Measurements from ENCODE around the gene FNDC11. TPM values are rescaled to one million over a fixed set of nuclear protein-coding genes. Genes with fewer than 3 reads are reported as not detected.
A peak's percentile ranks its signal among the peaks of the same experiment; 100 is the strongest.

FNDC11 gene, protein sequence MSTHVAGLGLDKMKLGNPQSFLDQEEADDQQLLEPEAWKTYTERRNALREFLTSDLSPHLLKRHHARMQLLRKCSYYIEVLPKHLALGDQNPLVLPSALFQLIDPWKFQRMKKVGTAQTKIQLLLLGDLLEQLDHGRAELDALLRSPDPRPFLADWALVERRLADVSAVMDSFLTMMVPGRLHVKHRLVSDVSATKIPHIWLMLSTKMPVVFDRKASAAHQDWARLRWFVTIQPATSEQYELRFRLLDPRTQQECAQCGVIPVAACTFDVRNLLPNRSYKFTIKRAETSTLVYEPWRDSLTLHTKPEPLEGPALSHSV
- 0.75 TPM in 1 of 2 replicates, not detected in the other for total RNA-seq
- 0.18 TPM for polyA plus RNA-seq (2012)

DNA sequence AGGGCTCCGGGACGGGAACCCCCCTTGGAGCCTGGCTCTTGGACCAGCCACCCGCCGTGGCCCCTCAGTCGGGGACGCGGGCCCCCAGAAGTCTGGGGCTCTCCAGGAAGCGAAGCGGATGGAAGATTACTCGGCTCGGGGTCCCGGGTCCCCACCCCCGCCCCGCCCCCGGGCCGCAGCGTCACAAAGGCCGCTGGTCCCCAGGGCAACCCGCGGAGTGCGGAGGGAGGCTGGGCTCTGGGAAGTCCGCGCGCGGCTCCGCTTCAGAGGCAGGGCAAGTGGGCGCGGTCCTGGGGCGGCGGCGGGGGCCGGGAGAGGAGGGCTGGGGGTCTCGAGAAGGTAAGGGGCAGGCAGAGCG is at the start of gene FNDC11:
TSS of gene FNDC11 (plus strand) at position 227 of the 358 bp plus-strand sequence. CDS start 1,505 bp downstream, outside the sequence.
- no peak for DNase-seq (ENCODE audit: low read depth)

DNA sequence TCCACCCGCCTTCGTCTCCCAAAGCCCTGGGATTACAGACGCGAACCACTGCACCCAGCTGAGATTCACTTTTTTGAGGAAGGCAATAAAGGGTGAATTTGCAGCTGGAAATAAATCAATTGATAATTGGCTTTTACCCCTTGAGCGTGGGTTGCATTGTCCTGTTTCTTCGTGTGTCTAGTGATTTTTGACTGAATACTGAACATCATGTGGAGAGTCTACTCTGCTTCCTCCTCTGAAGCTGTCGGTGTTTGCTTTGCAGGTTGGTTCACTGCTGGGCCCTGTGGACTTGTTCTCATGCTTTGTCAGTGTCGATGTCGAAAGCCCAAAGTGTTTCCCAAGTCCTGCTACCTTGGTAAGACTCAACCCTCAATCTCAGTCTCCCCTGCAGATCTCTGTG is 49.3 kb upstream of the FNDC11 start:
- DNase-seq (ENCODE audit: low read depth): no peak

DNA sequence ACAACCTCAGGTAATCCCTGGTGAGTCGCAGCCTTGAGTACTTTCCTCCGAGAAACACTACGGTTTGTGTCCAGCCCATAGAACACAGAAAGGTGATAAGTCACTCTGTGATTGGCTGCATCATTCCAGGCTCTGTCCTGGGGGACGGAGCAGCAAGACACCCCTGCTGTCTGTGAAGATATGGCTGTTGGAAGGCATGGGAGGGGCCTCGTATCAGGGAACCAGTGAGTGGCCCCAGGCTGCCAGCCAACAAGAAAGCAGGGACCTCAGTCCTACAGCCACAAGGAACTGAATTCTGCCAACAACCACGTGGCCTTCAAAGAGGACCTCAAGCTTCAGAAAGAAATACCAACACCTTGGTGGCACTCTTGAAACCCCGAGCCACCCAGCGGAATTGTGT is 48.7 kb upstream of the FNDC11 start:
- DNase-seq (ENCODE audit: low read depth): no peak

DNA sequence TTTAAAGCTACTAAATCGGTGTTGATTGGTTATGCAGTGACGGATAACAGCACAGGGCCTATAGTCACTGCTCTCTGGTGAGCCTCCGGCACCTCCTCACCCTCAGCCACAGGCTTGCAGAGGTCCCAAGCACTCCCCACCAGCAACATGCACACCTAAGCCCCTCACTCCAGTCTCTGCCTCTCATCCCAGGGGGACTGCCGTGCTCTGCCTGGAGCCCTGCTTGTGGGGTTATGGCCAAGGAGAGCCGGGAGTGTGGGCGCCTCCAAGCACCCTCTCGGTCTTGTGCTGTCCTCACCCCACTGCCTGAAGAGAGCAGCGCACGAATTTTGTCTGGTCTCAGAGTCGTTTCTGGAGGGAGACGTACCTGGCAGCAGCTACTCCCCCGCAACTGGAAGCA is 48.2 kb upstream of the FNDC11 start:
- DNase-seq (ENCODE audit: low read depth): no peak

DNA sequence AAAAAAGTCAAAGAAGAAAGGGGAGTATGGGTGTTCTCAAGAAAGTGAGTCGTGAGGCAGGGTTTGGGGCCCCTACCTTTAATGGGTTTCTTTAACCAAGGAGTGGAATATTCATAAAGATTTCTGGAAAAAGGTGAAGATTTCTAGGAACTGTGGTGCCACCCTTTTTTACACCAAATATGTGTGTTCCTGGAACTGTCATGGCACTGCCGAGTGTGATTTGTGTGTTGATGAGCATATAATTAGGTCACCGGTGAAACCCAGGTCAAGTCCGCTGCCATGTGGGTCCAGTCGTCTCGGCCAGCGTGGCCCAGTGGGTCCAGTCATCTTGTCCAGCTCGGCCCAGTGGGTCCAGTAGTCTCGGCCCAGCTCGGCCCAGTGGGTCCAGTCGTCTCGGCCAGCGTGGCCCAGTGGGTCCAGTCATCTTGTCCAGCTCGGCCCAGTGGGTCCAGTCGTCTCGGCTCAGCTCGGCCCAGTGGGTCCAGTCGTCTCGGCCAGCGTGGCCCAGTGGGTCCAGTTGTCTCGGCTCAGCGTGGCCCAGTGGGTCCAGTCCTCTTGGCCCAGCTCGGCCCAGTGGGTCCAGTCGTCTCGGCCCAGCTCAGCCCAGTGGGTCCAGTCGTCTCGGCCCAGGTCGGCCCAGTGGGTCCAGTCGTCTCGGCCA is 46.7 kb upstream of the FNDC11 start:
- DNase-seq (ENCODE audit: low read depth): no peak

DNA sequence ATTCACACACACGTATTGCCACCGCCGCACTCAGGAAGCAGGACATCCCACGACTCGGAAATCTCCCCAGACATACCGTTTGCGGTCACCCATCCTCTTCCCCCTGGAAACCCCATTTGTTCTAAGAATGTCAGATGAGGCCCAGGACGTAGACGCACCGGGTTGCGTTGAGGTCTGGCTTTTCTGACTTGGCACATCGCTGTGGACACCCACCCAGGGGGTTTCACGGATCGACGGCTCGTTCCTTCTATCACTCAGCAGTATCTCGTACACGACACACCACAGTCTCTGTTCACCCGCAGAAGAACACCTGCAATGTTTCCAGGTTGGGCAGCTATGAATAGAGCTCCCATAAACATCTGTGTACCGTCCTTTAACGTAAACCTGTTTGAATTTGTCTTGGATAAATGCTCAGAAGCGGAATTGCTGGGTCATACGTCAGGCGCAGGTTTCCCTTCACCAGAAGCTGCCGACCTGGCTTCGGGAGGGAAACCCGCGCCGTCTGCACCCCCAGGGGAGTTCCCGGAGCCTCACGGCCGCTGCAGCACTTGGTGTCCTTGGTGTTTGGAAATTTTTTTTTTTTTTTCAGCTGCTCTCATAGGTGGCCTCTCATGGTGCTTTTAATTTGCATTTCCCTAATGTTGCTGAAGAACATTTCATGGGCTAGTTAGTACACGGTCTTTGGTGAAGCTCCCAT is 45.7 kb upstream of the FNDC11 start:
- DNase-seq (ENCODE audit: low read depth): no peak

DNA sequence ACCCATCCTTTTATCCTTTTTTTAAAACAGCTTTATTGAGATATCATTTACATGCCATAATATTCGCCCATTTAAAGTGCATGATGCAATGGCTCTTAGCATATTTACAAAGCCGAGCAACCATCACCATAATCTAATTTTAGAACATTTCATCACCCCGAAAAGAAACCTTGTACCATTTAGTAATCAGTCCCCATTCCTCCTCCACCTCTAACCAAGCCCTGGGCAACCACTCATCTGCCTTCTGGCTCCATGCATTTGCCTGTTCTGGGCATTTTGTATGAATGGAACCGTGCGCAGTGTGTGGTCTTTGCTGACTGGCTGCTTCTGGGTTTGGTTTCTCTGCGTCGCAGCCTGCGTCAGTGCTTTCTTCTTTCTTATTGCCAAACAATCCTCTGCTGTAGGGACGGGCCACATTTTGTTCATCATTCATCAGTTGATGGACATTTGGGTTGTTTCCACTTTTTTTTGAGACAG is 44.8 kb upstream of the FNDC11 start:
- DNase-seq (ENCODE audit: low read depth): peak; percentile 45

DNA sequence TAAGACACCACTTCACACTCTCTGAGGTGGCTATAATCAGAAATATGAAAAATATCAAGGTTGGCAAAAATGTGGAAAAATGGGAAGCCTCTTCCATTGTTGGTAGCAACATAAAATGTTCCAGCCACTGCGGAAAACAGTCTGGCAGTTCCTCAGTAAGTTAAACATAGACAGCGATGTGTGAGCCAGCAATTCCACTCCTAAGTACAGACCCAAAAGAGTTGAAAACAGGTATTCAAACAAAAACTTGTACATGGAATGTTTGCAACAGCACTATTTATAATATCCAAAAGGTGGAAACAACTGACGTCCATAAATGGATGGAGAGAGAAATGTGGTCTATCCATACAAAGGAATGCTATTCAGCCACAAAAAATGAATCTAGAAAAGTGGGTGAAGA is 40.8 kb upstream of the FNDC11 start:
- no peak for DNase-seq (ENCODE audit: low read depth)

DNA sequence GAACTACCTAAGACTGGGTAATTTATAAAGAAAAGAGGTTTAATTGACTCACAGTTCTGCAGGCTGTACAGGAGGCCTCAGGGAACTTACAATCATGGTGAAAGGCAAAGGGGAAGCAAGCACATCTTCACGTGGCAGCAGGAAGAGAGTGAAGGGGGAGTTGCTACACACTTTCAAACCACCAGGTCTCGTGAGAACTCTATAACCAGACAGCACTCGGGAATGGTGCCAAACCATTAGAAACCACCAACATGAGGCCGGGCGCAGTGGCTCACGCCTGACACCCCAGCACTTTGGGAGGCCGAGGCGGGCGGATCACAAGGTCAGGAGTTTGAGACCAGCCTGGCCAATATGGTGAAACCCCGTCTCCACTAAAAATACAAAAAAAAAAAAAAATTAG is 39.4 kb upstream of the FNDC11 start:
- DNase-seq (ENCODE audit: low read depth): peak; percentile 30

DNA sequence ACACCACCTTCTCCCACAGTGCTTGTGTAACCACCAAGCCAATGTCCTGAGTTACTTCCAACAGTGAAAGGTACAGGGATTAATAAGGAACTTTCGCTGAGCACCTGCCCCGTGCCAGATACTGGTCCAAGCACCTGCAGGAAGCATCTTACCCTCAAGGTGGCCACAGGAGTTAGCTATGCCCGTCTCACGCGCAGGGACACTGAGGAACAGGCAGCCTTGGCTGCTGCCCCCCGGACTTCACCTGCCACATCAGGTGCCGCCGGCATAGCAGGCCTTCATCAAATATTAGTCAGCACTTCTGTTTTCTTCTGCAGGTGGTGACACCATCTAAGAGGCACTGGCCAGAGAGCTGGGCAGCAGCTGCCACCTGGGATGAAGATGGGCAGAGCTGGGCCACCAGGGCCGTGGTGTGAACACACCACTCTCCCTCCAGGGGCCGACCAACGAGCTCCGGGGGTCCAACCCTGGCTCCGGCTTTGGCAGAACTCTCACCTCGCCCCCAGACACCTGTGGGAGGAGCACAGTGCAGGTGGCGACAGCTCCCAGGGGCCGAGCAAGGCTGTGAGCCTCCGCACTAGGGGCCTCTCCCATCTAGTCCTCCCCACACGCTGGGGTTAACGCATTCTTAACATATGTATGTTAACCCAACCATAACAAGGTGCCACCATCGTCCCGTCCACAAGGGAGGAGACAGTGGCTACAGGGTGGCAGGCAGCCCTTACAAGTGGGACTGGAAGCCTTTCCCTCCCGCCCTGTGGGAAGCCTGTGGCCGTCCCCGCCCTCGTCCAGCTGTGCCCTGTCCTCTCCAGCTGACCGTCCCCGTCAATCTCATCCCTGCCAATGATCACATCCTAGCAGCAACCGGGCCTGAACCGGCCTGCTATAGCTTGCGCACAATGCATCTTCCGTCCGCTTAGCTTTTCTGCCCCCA is 36.3 kb upstream of the FNDC11 start:
- DNase-seq (ENCODE audit: low read depth): peak; percentile 58

DNA sequence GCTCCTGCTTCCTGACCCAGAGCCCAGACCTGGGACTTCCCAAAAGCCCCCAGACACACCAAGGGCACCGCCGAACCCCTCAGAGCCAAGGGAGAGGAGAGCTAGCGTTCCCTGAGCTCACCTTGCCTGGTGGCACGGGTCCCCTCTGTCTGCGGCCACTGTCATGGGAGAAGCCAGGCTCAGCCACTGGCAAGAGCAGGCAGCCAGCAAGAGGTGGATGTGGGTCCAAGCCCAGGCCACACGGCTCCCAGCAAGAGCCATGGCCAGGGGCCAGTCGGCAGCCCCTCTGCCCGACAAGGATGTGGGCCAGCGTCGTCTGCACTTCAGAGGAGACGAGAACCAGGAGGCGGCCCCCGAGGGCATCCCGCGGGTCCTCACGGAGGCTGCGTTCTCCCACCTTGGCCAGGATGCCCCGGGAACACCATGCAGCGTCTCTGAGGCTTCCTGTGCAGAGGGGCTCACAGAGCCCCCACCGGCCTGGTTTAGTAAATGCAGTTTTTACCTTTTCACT is 35.6 kb upstream of the FNDC11 start:
- DNase-seq (ENCODE audit: low read depth): no peak

DNA sequence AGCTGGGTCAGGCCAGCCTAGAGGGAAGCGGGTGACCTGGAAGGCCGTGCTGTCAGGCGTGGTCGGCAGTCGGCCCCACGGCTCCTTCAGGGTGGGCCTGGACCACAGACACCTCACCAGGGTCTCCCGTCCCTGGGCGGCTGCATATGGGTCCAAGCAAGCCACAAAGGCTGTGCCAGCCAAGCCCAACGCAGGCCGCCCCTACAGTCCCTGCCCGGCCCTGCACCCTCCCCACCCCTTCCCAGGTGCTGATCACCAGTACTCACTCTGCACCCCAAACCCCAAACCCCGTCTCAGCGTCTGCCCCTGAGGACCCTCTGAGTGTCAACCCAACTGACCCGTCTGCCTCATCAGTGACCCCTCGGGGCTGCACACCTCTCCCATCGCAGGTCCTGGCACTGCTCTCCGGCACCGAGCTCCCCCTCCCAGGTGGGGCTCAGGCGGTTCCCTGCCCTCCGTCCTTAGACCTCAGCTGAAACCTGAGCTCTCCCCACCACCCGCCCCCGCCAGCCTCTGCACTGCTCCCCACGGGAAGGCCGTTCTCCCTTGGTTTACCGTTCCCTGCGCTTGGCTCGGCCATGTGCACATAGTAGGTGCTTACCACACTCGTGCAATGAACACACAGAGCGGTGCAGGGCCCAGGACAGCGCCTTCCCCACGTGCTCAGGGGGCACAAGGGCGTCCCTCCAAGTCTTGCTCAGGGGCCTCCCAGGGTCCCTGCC is 34.9 kb upstream of the FNDC11 start:
- no peak for DNase-seq (ENCODE audit: low read depth)

DNA sequence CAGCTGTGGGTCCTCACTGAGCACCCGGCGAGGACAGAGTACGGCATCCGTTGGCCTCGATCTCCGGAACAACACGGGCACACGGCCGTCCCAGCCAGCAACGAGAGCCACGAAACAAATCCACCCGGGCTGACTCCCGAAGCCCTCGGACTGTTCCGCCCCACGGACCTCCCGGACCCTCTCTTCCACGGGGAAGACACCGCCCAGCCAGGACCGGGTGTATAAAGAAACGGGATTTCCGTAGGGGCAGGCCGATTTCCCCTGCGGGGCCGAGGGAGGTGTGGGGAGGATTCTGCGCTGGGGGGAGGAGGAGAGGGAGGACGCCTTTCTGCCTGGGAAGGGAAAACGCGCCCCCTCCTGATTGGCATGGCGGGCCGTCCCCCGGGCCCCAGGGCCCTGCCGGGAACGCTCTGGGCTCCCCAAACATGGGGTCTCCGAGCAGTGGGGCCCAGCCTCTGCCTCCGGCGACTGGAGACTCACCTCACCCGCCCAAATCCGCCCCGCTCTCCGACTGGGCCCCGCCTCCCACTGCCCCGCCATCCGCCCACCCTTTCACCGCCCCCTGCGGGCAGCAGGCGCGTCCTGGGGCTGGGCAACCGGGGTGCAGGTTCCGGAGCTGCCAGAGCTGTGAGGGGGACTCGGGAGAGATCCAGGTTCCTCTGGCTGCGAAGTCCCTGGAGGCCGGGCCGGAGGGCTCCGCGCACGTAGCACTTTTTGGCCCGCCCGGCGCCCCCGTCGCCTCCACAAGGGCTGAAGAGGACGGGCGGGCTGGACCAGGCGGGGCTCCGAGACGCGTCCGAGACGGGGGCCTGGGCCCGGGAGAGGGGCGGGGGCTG is 34.1 kb upstream of the FNDC11 start:
- peak; percentile 62 for DNase-seq (ENCODE audit: low read depth)

DNA sequence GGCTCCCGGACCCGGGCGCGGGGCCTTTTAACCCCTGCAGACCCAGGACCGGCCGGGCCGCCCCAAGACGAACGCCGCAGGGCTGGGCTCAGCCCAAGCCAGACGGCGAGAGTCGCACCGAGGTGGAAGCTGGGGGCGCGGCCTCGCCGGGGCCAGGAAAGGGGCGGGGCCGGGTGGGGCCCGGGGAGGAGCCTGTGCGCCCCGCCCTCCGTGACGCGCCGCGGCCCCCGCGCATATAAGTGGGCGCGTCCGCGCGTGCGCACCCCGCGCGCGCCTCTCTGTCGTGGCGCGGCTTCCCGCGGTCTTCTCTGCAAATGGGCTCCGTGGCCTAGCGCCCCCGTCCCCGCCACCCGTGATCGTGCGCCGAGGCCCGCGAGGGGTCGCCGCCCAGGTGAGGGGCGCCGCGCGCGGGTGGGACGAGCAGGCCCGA is 33.4 kb upstream of the FNDC11 start, which contains the start of gene PPDPF:
TSS of gene PPDPF (plus strand) at position 262 of the 430 bp plus-strand sequence. CDS start 544 bp downstream, outside the sequence.
- DNase-seq (ENCODE audit: low read depth): peak; percentile 83

DNA sequence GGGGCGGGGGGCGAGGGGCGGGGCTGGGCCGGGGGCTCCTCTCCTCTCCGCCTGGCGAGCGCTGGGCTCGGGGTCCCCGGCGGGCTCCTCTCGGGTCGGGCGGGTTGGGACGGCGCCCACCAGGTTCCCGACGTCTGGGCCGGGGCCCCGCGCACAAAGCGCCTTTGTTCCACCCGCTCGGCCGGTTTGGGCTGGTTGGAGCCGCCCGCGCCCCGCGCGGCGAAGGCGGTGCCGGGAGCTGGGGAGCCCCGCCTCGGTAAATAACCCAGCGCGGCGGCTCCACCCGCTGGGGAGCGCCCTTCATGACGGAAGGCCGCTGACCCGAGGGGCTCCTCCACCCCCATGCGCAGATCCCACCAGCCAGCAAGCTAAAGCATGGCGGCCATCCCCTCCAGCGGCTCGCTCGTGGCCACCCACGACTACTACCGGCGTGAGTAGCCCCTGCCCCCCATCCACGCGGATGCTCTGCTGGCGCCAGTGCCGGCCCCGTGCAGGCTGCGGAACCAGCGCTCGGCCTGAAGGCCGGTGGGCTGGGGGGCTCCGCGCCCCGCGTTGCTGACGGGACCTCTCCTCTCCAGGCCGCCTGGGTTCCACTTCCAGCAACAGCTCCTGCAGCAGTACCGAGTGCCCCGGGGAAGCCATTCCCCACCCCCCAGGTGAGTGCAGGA is 32.9 kb upstream of the FNDC11 start:
- peak; percentile 81 for DNase-seq (ENCODE audit: low read depth)

DNA sequence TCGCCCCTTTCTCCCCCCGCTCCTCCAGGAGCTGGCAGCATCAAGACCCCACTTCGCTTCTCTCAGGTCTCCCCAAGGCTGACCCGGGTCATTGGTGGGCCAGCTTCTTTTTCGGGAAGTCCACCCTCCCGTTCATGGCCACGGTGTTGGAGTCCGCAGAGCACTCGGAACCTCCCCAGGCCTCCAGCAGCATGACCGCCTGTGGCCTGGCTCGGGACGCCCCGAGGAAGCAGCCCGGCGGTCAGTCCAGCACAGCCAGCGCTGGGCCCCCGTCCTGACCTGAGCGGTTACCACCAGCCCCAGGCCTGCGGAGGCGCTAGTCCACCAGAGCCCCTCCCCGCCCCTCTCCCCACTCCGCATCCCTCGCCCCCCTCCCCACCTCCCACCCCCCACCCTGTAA is 32.4 kb upstream of the FNDC11 start:
- DNase-seq (ENCODE audit: low read depth): no peak

DNA sequence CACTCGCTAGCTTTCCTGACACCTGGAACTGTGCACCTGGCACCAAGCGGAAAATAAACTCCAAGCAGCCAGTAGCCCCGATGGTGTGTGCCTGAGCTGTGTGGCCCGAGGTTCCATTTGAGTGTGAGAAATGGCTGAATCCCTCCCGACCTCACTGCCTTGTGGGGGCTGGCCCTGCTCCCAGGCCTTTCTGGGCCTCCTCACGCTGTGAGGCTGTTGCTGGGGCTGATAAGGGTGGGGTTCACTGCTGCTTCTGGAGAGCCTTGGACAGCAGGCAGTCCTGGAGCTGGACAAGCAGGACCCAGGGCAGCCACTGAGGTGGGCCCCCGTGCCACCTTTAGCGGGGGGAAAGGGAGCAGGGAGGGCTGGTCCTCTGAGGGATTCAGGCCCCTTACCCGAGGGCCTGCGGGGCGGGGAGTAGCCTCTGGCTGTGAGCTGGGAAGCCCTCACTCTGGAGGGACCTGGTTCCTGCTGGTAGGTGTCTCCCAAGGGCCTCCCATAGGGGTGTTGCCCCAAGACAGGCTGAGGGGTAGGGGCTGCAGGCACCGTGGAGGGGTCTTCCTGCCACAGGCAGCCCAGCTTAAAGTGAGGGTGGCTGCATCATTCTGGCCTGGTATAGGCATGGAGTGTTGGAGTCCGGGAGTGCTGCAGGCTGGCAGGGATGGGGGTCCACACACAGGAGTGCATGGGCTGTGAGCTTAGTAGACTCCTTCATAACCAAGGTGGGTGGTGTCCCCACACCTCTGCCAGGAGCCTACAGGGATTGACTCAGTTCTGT is 31.7 kb upstream of the FNDC11 start:
- no peak for DNase-seq (ENCODE audit: low read depth)

Measured in myocyte (in vitro differentiated cells).